ENCODE results near the gene LCP1.

The LCP1 gene

GRCh38 chr13:46103037-46103436 is 78.9 kb downstream of the LCP1 start:
- in situ Hi-C loops (cut with HindIII; ENCODE audit: low sequenced_read_pairs) = no loop called here

- in situ Hi-C loops (cut with HindIII; ENCODE audit: low sequenced_read_pairs) = no loop called here
Measured at GRCh38 chr13:46102255-46102605, 79.7 kb downstream of the LCP1 start.

DNA sequence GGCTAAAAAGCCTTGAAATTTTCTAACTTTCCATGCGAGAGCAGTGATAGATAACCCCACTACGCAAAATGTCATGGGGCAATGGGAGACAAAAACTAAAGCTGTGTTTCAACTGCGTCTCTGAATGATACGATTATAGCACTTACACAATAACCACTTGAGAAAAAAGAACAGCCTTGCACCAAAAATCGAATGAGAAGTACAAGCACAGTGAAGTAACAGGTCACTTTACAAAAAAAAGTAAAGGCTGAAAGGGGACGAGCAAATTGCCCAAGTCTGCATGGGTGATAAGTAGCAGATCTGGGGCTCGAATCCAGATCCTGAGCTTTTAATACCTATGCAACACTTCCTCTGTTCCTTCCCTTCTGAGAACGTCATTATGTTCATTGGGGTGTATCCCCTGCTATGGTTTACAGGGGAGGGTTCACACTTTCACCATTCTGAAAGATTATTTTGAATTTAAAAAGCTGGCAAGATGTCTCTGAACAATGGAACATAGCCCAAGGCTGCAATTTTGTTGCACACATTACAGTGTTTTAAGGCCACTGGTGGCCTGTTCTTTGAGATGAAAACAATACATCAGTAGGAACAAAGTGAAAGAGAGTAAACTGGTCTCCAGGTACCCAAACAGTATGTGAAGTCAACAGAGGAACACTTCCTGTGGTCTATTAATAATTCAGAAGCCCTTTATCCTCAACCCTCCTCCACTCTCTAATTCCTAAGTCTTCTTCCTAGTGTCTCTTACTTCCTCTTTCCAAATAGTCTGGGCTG is 80.3 kb downstream of the LCP1 start:
- in situ Hi-C loops (cut with HindIII; ENCODE audit: low sequenced_read_pairs) = no loop called here

DNA sequence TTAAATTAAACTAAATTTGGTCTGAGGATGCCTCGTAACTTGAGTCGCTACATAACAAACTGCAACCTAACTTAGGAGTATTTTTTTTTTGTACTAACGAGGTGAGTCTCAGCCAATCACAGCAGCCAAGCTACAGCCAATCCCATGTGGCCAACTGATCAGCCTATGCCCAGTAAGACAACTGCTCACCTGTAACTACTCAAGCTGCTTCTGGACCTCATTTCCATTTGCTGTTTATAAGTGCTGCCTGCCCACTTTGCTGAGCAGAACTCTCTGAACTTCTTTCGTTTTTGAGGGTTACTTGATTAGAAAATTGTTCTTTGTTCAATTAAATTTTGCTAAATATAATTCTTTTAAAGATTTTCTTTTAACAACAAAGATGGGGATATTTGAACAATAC is 81.0 kb downstream of the LCP1 start:
- in situ Hi-C loops (cut with HindIII; ENCODE audit: low sequenced_read_pairs) = no loop called here

DNA sequence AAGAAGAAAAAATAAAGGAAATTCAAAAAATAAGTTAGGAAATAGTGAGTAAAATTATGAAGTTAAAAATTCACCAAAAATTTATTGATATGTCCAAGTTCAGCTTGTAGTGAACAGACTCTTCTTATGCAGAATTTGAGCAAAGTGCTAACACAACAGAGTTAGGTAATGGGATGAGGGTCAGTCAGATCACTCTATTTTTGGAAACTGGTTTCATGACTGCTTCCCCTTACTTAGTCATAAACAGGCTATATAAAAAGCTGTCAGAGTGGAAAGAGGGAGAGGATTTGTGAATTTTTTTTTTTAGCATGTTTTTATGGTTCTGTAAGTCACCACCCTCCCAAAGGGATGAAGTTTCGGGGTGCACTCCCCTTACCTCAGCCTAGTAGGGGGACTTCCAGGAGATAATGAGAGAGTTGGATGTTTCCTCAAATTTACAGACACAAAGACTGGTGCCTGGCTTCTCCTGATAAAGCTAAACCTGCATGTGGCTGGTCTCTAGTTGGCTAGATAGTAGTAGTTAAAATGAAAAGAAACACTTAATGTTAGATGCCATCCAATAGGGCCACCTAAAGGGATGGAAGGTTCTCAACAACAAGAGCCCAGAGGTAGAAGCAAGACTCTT is 81.7 kb downstream of the LCP1 start:
- in situ Hi-C loops (cut with HindIII; ENCODE audit: low sequenced_read_pairs) = no loop called here

DNA sequence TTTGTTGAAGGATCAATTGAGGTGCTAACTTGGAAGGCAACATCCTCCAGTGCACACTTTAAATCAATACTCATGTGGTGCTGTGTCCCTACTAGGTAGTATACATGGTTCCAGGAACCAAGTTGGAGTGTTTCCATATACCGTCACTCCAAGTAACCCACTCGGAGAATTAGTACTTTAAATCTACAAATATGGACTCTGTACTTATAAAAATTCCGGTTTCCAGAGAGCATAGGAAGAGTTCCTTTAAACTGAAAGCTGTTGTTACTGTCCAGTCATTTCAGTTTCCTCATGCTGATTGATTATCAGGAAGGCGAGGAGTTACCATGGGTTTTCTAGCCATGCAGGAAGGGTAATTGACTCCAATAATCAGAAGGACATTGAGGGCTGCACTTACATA is 84.3 kb downstream of the LCP1 start:
- in situ Hi-C loops (cut with HindIII; ENCODE audit: low sequenced_read_pairs) = no loop called here

DNA sequence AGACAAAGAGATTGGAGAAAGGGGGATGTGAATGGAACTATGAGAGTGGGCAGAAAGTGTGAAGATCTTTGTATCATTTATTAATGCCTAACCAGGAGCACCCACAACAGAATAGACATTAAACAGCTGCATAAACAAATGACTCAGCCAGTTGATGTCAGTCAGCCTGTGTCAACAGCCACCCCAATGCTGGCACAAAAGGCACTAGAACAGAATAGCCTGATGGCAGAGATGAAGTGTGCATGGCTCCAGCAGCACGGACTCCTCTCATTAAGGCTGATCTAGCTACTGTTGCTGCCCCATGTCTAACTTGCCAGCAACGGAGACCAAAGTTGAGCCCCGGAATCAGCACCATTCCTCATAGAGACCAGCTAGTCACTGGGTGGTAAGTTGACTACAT is 85.0 kb downstream of the LCP1 start:
- in situ Hi-C loops (cut with HindIII; ENCODE audit: low sequenced_read_pairs) = no loop called here

DNA sequence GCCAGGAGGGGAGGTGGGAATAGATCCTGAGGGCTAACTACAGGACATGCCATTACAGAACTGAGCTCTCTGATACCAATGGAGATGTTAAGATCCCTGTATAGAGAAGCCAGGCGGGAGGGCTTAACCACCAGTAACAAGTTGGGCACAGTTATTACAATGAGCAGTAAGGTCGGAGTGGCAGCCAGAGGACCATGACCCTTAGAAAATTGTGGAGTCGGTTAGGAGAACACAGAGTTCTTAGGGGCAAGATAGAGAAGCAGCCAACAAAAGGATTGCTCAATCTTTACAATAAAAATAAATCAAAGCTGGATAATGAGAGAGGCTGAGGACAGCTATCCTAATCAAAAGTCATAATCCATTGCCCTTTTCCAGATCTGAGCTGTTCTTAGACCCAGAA is 87.5 kb downstream of the LCP1 start:
- in situ Hi-C loops (cut with HindIII; ENCODE audit: low sequenced_read_pairs) = no loop called here

- in situ Hi-C loops (cut with HindIII; ENCODE audit: low sequenced_read_pairs) = no loop called here
Measured at GRCh38 chr13:46088821-46089562, 93.0 kb downstream of the LCP1 start.

DNA sequence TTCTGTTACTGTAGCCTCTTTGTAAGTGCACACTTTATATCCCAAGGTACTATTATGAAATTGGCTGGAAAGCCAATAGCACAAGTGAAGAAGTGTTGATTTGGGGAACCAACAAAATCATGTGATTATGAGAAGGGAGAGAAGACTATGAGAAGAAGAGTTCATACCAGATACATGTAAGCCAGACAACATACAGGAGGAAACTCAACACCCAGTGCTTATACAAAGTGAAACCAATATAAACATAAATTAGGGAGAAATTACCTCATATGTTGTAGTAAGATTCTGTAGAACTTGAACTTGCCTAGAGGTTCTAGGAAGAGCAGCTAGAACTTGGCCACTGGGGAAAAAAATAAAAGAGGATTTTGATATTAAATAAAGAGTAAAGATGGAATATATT is 94.5 kb downstream of the LCP1 start:
- in situ Hi-C loops (cut with HindIII; ENCODE audit: low sequenced_read_pairs) = no loop called here

- in situ Hi-C loops (cut with HindIII; ENCODE audit: low sequenced_read_pairs) = no loop called here
Measured at GRCh38 chr13:46086985-46087384, 95.0 kb downstream of the LCP1 start.

DNA sequence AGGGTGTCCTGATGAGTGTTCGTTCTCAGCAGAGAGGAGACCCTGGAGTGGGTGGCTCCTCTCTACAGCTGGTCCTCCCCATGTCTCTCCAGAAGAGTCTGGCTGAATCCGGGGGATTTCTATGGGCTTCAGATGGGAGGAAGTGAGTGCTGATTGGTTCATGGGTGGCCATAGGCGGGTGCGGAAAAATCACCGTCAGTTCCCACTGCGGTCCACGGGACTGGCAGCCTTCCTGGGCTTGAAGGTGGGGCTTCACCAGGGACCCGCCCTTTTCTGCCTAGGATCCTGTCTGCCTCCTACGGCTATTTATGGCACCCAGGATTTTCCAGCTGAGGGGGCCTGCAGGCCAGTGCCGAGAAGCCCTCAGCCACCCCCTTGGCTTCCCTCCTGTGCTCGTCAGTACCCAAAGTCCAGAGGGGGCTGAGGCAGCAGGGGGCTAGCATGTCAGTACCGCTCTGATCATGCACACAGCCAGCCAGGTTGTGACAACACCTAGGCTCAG is 95.5 kb downstream of the LCP1 start:
- in situ Hi-C loops (cut with HindIII; ENCODE audit: low sequenced_read_pairs) = no loop called here

- in situ Hi-C loops (cut with HindIII; ENCODE audit: low sequenced_read_pairs) = no loop called here
Measured at GRCh38 chr13:46085737-46086136, 96.2 kb downstream of the LCP1 start.

DNA sequence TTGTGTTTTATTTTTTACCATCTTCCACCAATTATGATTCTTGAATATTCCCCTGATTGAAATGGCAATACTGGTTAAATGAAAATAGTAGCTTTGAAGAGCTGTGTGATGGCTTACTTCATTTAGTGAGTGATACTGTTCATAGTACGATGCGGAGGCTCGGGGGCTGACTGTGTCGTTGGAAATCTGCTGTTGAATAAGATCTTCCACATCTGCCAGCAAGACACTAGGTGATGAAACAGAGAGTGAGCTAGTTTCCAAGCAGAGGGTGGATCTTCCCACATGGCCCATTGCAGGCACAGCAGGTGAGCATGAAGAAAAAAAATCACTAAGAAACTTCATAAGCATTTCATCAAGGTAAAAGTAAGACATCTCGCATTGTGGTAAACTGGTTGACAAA is 99.7 kb downstream of the LCP1 start:
- in situ Hi-C loops (cut with HindIII; ENCODE audit: low sequenced_read_pairs) = no loop called here

GRCh38 chr13:46079770-46080169 is 102.2 kb downstream of the LCP1 start:
- in situ Hi-C loops (cut with HindIII; ENCODE audit: low sequenced_read_pairs) = no loop called here

- in situ Hi-C loops (cut with HindIII; ENCODE audit: low sequenced_read_pairs) = no loop called here
Measured at GRCh38 chr13:46077265-46077664, 104.7 kb downstream of the LCP1 start.

- in situ Hi-C loops (cut with HindIII; ENCODE audit: low sequenced_read_pairs) = no loop called here
Measured at GRCh38 chr13:46076827-46077226, 105.2 kb downstream of the LCP1 start.
